ENCODE measurements around the gene ZNF366. TPM values are rescaled to one million over a fixed set of nuclear protein-coding genes. Genes with fewer than 3 reads are reported as not detected.

Gene ZNF366
- total RNA-seq, 1 experiment from 2014 or later, result not detected

DNA sequence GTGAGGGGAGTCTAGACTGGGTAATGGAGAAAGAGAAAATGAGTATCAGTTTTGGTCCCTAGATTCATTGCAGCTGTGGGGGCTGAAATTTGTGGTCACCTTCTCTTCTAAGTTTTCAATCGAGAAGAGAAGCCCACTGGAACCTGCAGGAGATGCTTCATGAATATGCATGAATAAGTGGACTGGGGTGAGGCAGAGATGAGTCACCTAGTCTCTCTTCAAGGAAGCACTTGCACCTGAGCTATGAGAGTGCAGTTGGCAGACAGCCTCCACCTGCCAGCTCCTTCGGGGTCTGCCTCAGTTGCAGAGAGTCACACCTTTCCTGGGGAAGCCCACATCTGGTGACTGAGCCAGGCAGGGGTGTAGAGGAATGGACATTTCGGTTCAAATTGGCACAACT is 69.1 kb downstream of the ZNF366 start:
- DNase-seq, result no peak
- ChIA-PET CTCF (interaction anchor here (0.7 kb wide), 1 partner anchor 20 kb away, joined by 3 read pairs; no protein-coding TSS in a partner anchor), POLR2A (no interaction called here)
- no peak overlapping the region for H3K4me3 Mint-ChIP-seq (ENCODE audit: unreplicated experiment)
- H3K27ac Mint-ChIP-seq (ENCODE audit: unreplicated experiment), result no peak overlapping the region
- H3K27me3 Mint-ChIP-seq (ENCODE audit: insufficient read depth, unreplicated experiment), result peaks cover 7% of the 10 kb centered on the region
- TF ChIP-seq, protein P1, sequence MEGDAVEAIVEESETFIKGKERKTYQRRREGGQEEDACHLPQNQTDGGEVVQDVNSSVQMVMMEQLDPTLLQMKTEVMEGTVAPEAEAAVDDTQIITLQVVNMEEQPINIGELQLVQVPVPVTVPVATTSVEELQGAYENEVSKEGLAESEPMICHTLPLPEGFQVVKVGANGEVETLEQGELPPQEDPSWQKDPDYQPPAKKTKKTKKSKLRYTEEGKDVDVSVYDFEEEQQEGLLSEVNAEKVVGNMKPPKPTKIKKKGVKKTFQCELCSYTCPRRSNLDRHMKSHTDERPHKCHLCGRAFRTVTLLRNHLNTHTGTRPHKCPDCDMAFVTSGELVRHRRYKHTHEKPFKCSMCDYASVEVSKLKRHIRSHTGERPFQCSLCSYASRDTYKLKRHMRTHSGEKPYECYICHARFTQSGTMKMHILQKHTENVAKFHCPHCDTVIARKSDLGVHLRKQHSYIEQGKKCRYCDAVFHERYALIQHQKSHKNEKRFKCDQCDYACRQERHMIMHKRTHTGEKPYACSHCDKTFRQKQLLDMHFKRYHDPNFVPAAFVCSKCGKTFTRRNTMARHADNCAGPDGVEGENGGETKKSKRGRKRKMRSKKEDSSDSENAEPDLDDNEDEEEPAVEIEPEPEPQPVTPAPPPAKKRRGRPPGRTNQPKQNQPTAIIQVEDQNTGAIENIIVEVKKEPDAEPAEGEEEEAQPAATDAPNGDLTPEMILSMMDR (IDR thresholded peaks at IDR 0.05; ENCODE audit: insufficient read depth in 1 of 2, low read depth in 1 of 2, low read length in 1 of 2, severe bottlenecking in 1 of 2, unreplicated experiment in 1 of 2), result no peak
- Histone ChIP-seq H3K4me3 (ENCODE audit: low read depth, low read length) (no peak overlapping the region), H3K4me1 (no peaks in the 10 kb centered on the region), H3K27me3 (replicated peaks; ENCODE audit: control insufficient read depth, insufficient read depth, low read length) (no peaks in the 10 kb centered on the region), H3K36me3 (ENCODE audit: control insufficient read depth, insufficient read depth, low read length) (no peaks in the 10 kb centered on the region), H3K9me3 (no peaks in the 10 kb centered on the region)
- no peaks in the 10 kb centered on the region for H3K36me3 Mint-ChIP-seq (ENCODE audit: insufficient read depth, unreplicated experiment)
- intact Hi-C loops (cut with micrococcal nuclease; ENCODE audit: unreplicated experiment), result no loop called here
- no TSS peak for BruUV-seq (replicated peaks)
- peaks cover 4% of the 10 kb centered on the region for H3K4me1 Mint-ChIP-seq (ENCODE audit: low read depth, unreplicated experiment)
- no peaks in the 10 kb centered on the region for H3K9me3 Mint-ChIP-seq (ENCODE audit: unreplicated experiment)

DNA sequence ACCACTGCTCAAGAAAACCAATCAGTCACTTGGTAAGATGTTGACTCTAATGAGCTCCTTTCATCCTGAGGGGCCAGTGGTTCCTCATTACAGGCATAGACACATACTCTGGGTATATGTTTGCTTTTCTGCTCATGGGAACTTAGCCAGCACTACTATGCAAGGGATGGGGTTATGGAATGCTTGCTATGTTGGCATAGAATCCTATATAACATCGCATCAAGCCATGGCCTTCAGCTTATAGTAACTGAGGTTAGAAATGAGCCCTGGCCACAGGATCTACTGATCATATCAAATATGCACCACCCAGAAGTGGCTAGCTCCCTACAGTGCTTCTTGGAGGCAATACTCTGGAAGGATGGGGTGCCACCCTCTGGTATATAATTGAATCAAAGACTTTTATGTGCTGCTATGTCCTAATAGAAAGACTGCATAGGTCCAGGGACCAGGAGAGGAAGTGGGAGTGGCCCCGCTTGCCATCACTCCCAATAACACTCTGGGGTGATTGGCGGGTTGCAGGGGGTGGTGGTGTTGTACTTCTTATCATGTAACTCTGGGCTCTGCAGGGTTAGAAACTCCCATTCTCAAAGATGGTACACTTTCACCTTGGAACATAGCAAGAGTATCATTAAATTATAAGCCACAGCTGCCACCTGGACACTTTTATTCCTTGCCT is 70.3 kb downstream of the ZNF366 start:
- ChIA-PET CTCF (no interaction called here), POLR2A (no interaction called here)
- H3K27ac Mint-ChIP-seq (ENCODE audit: unreplicated experiment), result no peak overlapping the region
- H3K9me3 ChIP-seq, result no peaks in the 10 kb centered on the region
- H3K4me3 Mint-ChIP-seq (ENCODE audit: unreplicated experiment), result no peak overlapping the region
- TF ChIP-seq, protein P1 (IDR thresholded peaks at IDR 0.05; ENCODE audit: insufficient read depth in 1 of 2, low read depth in 1 of 2, low read length in 1 of 2, severe bottlenecking in 1 of 2, unreplicated experiment in 1 of 2), result no peak
- H3K27me3 ChIP-seq (replicated peaks; ENCODE audit: control insufficient read depth, insufficient read depth, low read length), result no peaks in the 10 kb centered on the region
- no peak overlapping the region for H3K4me3 ChIP-seq (ENCODE audit: low read depth, low read length)
- no peaks in the 10 kb centered on the region for H3K36me3 Mint-ChIP-seq (ENCODE audit: insufficient read depth, unreplicated experiment)
- H3K27me3 Mint-ChIP-seq (ENCODE audit: insufficient read depth, unreplicated experiment), result peaks cover 7% of the 10 kb centered on the region
- no peaks in the 10 kb centered on the region for H3K4me1 ChIP-seq
- intact Hi-C loops (cut with micrococcal nuclease; ENCODE audit: unreplicated experiment), result no loop called here
- no peaks in the 10 kb centered on the region for H3K9me3 Mint-ChIP-seq (ENCODE audit: unreplicated experiment)
- BruUV-seq (replicated peaks), result no TSS peak
- H3K36me3 ChIP-seq (ENCODE audit: control insufficient read depth, insufficient read depth, low read length), result no peaks in the 10 kb centered on the region
- peaks cover 4% of the 10 kb centered on the region for H3K4me1 Mint-ChIP-seq (ENCODE audit: low read depth, unreplicated experiment)
- DNase-seq, result no peak

DNA sequence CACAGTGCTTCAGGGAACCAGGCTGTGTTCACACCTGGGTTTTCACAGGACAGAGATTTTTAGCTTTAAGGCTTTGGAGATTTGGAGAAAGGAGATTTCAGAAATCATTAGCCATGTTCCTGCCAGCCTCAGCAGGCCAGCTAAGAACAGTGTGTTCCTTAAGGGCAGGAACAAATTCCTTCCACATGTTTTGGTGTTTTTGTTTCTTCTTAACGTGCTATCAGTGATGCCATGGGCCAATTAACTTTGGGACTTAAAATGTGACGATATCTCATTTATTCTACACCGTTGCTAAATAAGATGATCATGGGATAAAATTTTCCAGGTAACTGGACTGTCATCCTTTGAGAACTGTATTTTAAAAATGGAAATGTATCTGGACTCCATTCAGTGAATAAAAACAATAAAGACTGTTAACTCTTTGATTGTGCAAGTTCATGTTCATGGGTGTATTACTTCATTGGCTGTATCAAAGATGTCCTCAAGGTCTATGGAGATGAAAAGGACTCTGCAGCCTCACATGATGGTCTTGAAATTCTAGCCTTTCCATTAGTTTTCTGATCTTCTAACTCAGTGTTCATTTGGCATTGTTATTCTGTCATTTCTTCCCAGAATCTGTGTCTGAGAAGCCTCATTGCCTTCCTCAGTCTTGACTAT is 72.3 kb downstream of the ZNF366 start:
- H3K27me3 Mint-ChIP-seq (ENCODE audit: insufficient read depth, unreplicated experiment), result peaks cover 7% of the 10 kb centered on the region
- H3K36me3 Mint-ChIP-seq (ENCODE audit: insufficient read depth, unreplicated experiment), result no peaks in the 10 kb centered on the region
- H3K9me3 ChIP-seq, result no peaks in the 10 kb centered on the region
- no peaks in the 10 kb centered on the region for H3K9me3 Mint-ChIP-seq (ENCODE audit: unreplicated experiment)
- ChIA-PET POLR2A (no interaction called here), CTCF (no interaction called here)
- H3K27ac Mint-ChIP-seq (ENCODE audit: unreplicated experiment), result no peak overlapping the region
- H3K4me3 ChIP-seq (ENCODE audit: low read depth, low read length), result no peak overlapping the region
- no peaks in the 10 kb centered on the region for H3K36me3 ChIP-seq (ENCODE audit: control insufficient read depth, insufficient read depth, low read length)
- no TSS peak for BruUV-seq (replicated peaks)
- H3K4me3 Mint-ChIP-seq (ENCODE audit: unreplicated experiment), result no peak overlapping the region
- no peaks in the 10 kb centered on the region for H3K27me3 ChIP-seq (replicated peaks; ENCODE audit: control insufficient read depth, insufficient read depth, low read length)
- DNase-seq, result no peak
- intact Hi-C loops (cut with micrococcal nuclease; ENCODE audit: unreplicated experiment), result no loop called here
- TF ChIP-seq, protein P1 (IDR thresholded peaks at IDR 0.05; ENCODE audit: insufficient read depth in 1 of 2, low read depth in 1 of 2, low read length in 1 of 2, severe bottlenecking in 1 of 2, unreplicated experiment in 1 of 2), result no peak
- H3K4me1 Mint-ChIP-seq (ENCODE audit: low read depth, unreplicated experiment), result peaks cover 4% of the 10 kb centered on the region
- no peaks in the 10 kb centered on the region for H3K4me1 ChIP-seq

Data from Caco-2 (cell line).